HEK293 (cell line): ENCODE results near the gene UST.

ENCODE experiments used
- ZNF785 ChIP-seq: fragments of 450-650 bp; formaldehyde crosslinking; IDR thresholded peaks from 2 replicates; pipeline ENCODE4 v1.5.1; 2016; ENCODE audit warnings: missing biosample characterization, missing genetic modification characterization
- TF ChIP-seq, protein P1 (sequence below): fragments of 450-650 bp; formaldehyde crosslinking; IDR thresholded peaks from 2 replicates; pipeline ENCODE4 v1.5.1; 2016; ENCODE audit warnings: missing biosample characterization, missing genetic modification characterization

DNA sequence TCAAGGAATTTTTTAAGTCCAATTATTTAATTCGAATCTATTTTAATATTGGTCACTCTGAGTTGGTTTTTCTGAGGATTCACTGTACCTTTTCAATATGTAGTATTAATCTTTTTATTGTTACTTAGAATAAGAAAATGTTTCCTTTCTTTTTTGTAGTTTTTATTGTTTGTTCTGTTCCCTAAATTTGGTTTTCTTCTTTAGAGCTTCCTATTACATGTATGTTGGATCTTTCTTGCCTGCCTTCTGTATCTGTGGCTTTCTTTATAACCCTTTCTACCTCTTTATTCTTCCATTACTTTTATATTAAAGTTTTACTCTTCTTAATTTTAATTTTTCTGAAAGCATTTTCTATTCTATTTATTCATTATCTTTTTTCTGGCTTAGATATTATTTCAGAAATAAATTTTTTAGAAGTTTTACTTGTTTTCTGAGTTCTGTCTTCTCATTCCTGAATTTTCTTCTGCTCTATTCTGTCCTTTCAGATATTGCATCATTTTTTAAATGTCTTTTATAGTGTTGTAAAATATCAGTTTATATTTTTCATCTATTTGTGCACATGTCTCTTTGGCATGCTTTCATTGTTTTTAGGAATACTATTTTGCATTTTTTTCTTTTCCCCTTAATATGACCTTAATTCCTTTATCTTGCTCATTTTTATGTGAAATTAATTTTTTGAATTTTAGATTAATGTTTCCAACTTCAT lies 33.6 kb upstream of the UST start:
- no peak for TF ChIP-seq ZNF785 (tag by site-specific recombination)
- TF ChIP-seq, protein P1, sequence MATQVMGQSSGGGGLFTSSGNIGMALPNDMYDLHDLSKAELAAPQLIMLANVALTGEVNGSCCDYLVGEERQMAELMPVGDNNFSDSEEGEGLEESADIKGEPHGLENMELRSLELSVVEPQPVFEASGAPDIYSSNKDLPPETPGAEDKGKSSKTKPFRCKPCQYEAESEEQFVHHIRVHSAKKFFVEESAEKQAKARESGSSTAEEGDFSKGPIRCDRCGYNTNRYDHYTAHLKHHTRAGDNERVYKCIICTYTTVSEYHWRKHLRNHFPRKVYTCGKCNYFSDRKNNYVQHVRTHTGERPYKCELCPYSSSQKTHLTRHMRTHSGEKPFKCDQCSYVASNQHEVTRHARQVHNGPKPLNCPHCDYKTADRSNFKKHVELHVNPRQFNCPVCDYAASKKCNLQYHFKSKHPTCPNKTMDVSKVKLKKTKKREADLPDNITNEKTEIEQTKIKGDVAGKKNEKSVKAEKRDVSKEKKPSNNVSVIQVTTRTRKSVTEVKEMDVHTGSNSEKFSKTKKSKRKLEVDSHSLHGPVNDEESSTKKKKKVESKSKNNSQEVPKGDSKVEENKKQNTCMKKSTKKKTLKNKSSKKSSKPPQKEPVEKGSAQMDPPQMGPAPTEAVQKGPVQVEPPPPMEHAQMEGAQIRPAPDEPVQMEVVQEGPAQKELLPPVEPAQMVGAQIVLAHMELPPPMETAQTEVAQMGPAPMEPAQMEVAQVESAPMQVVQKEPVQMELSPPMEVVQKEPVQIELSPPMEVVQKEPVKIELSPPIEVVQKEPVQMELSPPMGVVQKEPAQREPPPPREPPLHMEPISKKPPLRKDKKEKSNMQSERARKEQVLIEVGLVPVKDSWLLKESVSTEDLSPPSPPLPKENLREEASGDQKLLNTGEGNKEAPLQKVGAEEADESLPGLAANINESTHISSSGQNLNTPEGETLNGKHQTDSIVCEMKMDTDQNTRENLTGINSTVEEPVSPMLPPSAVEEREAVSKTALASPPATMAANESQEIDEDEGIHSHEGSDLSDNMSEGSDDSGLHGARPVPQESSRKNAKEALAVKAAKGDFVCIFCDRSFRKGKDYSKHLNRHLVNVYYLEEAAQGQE (tag by site-specific recombination) = no peak
